GM23338 (cell line): ENCODE results near the gene COLQ. TPM values are rescaled to one million over a fixed set of nuclear protein-coding genes. Genes with fewer than 3 reads are reported as not detected.

ENCODE experiments used
- ATAC-seq: fragments of 200-7000 bp; cut with Tn5 transposase; 3 replicates; pipeline ENCODE4 v1.9.1; 2020
- DNase-seq: peaks from one replicate; pipeline ENCODE4 v3.0.0-alpha.2; 2015; ENCODE audit warnings: low spot score
- H2AFZ ChIP-seq: fragments of 200-600 bp; sonication (generic); 2 replicates; pipeline ENCODE4 v1.8.0; 2016; ENCODE audit warnings: antibody characterized with exemption, mild to moderate bottlenecking, moderate library complexity
- H3F3A ChIP-seq: fragments of 200-600 bp; sonication (generic); replicated peaks from 2 replicates; pipeline ENCODE4 v1.8.0; 2017; ENCODE audit warnings: antibody characterized with exemption, mixed run types, low read depth
- H3K27ac ChIP-seq: fragments of 200-600 bp; sonication (generic); 2 replicates; pipeline ENCODE4 v1.6.1; 2016; ENCODE audit warnings: low read depth
- H3K27me3 ChIP-seq: fragments of 200-600 bp; sonication (generic); 2 replicates; pipeline ENCODE4 v1.8.0; 2016; ENCODE audit warnings: mild to moderate bottlenecking, mixed run types, moderate library complexity; ENCODE audit not compliant: insufficient read depth
- H3K36me3 ChIP-seq: fragments of 200-600 bp; sonication (generic); 2 replicates; pipeline ENCODE4 v1.8.0; 2016; ENCODE audit warnings: mild to moderate bottlenecking; ENCODE audit not compliant: insufficient read depth
- H3K4me1 ChIP-seq: fragments of 200-600 bp; sonication (generic); 2 replicates; pipeline ENCODE4 v1.8.0; 2016; ENCODE audit warnings: mild to moderate bottlenecking, moderate library complexity; ENCODE audit not compliant: insufficient read depth
- H3K4me2 ChIP-seq: fragments of 200-600 bp; sonication (generic); 2 replicates; pipeline ENCODE4 v1.7.1; 2017; ENCODE audit warnings: mixed run types
- H3K4me3 ChIP-seq: fragments of 200-600 bp; sonication (generic); 2 replicates; pipeline ENCODE4 v1.6.1; 2016; ENCODE audit warnings: mixed run types
- H3K79me2 ChIP-seq: fragments of 200-600 bp; sonication (generic); replicated peaks from 2 replicates; pipeline ENCODE4 v1.8.0; 2017; ENCODE audit warnings: mild to moderate bottlenecking; ENCODE audit not compliant: insufficient read depth
- H3K9me2 ChIP-seq: fragments of 200-600 bp; sonication (generic); 2 replicates; pipeline ENCODE4 v1.8.0; 2017; ENCODE audit not compliant: insufficient read depth
- H4K20me1 ChIP-seq: fragments of 200-600 bp; sonication (generic); replicated peaks from 2 replicates; pipeline ENCODE4 v1.8.0; 2017; ENCODE audit warnings: mild to moderate bottlenecking; ENCODE audit not compliant: insufficient read depth
- H3K27ac Mint-ChIP-seq: 2 replicates; pipeline ENCODE4 v1.8.0; 2020; ENCODE audit warnings: inconsistent platforms, mild to moderate bottlenecking, moderate library complexity, mixed read lengths
- H3K27me3 Mint-ChIP-seq: 3 replicates; pipeline ENCODE4 v1.8.0; 2022; ENCODE audit warnings: low read depth, mild to moderate bottlenecking, moderate library complexity, mixed read lengths, inconsistent platforms; ENCODE audit not compliant: insufficient read depth, poor library complexity
- H3K36me3 Mint-ChIP-seq: 3 replicates; pipeline ENCODE4 v1.8.0; 2021; ENCODE audit warnings: low read depth, mild to moderate bottlenecking, inconsistent platforms, moderate library complexity, mixed read lengths
- H3K4me1 Mint-ChIP-seq: 3 replicates; pipeline ENCODE4 v1.8.0; 2020; ENCODE audit warnings: mild to moderate bottlenecking, inconsistent platforms, mixed read lengths
- H3K4me3 Mint-ChIP-seq: 3 replicates; pipeline ENCODE4 v1.8.0; 2021; ENCODE audit warnings: moderate library complexity, mild to moderate bottlenecking, inconsistent platforms, mixed read lengths
- H3K9me3 Mint-ChIP-seq: 3 replicates; pipeline ENCODE4 v1.8.0; 2020; ENCODE audit warnings: moderate library complexity, mild to moderate bottlenecking, inconsistent platforms, mixed read lengths
- CREB1 ChIP-seq: fragments of 250-450 bp; sonication (Bioruptor Pico); IDR thresholded peaks from 2 replicates; pipeline ENCODE4 v1.5.0; 2020; ENCODE audit warnings: low read depth, mild to moderate bottlenecking, moderate library complexity
- EZH2 ChIP-seq: fragments of 200-600 bp; sonication (generic); IDR thresholded peaks from one replicate; pipeline ENCODE4 v1.8.0; 2017; ENCODE audit warnings: antibody characterized with exemption, mild to moderate bottlenecking, low read depth; ENCODE audit not compliant: unreplicated experiment
- EZH2phosphoT487 ChIP-seq: fragments of 200-600 bp; sonication (generic); IDR thresholded peaks from one replicate; pipeline ENCODE4 v1.8.1; 2018; ENCODE audit warnings: antibody characterized with exemption; ENCODE audit not compliant: unreplicated experiment
- JUNB ChIP-seq: IDR thresholded peaks from one replicate; pipeline ENCODE4 v1.6.1; 2016; ENCODE audit warnings: antibody characterized with exemption; ENCODE audit not compliant: unreplicated experiment
- POLR2AphosphoS5 ChIP-seq: IDR thresholded peaks from 2 replicates; pipeline ENCODE4 v1.6.1; 2016; ENCODE audit warnings: antibody characterized with exemption, low read depth
- STAT1 ChIP-seq: IDR thresholded peaks from one replicate; pipeline ENCODE4 v1.6.1; 2016; ENCODE audit warnings: antibody characterized with exemption; ENCODE audit not compliant: unreplicated experiment
- ZNF114 ChIP-seq: fragments of 250-450 bp; sonication (Bioruptor Pico); IDR thresholded peaks from 2 replicates; pipeline ENCODE4 v1.5.0; 2020; ENCODE audit warnings: mild to moderate bottlenecking, moderate library complexity
- ZNF462 ChIP-seq: fragments of 250-450 bp; sonication (Bioruptor Pico); IDR thresholded peaks from 2 replicates; pipeline ENCODE4 v1.5.0; 2020; ENCODE audit warnings: mild to moderate bottlenecking, moderate library complexity
- polyA plus RNA-seq: library from polyadenylated mRNA; unstranded; fragments of >200 nt; fragmentation: Nextera tagmentation; extraction: Ambion mirVana; gene quantifications from 2 replicates; pipeline ENCODE4 v1.2.1, GENCODE V29; 2016
- total RNA-seq: library from RNA; depleted of rRNA; stranded (reverse); fragments of >200 nt; shearing (Covaris generic); gene quantifications from 2 replicates; pipeline ENCODE4 v1.2.3, GENCODE V29; 2014
- TF ChIP-seq, protein P1 (sequence below): IDR thresholded peaks from one replicate; pipeline ENCODE4 v1.6.1; 2018; ENCODE audit warnings: antibody characterized with exemption; ENCODE audit not compliant: unreplicated experiment
- TF ChIP-seq, protein P2 (sequence below): IDR thresholded peaks from 2 replicates; pipeline ENCODE4 v1.6.1; 2016; ENCODE audit warnings: antibody characterized with exemption

Gene COLQ
- total and polyA plus RNA-seq, 2 experiments from 2014 or later: 0.78 to 2.0 TPM

DNA sequence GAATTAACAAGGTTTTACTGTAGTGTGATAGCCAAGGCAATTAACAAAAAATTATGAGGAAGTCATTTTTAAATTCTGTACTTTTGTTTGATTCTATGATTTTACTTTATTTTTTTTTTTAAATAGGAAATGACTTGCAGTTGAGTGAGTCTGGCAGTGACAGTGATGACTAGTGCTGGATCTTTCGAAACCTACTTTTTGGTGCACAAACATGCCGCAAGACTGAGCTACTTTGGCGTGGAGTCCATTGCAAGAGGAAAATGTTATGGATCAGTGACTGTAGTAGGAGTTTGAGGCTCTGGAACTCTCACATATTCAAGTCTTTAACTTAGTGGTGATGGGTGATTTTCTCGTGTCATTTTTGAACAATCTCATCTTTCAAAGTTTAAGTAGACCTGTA is 82.5 kb downstream of the COLQ start (continued):
- no peak for TF ChIP-seq ZNF462 (CRISPR knock-in tag)

DNA sequence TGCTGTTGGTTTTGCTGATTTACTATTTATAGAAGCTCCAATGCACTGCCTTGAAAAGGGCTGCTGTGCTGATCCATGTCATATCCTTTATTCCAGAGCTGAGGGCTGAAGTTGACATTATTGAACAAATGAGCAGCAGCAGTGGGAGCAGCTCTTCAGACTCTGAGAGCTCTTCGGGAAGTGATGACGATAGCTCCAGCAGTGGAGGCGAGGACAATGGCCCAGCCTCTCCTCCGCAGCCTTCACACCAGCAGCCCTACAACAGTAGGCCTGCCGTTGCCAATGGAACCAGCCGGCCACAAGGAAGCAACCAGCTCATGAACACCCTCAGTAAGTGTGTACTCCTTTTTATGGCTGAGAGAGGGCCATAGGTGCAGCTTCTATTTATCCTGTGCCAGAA is 85.3 kb downstream of the COLQ start:
- Mint-ChIP-seq H3K36me3 (peaks cover 82% of the 10 kb centered on the region), H3K4me1 (no peaks in the 10 kb centered on the region), H3K27me3 (no peaks in the 10 kb centered on the region), H3K9me3 (no peaks in the 10 kb centered on the region), H3K27ac (no peak overlapping the region), H3K4me3 (no peak overlapping the region)
- no peaks in the 10 kb centered on the region for H3K27me3 ChIP-seq
- no peak overlapping the region for H3K4me2 ChIP-seq
- H2AFZ ChIP-seq: no peak overlapping the region
- H3K4me3 ChIP-seq: no peak overlapping the region
- H3K27ac ChIP-seq: no peak overlapping the region
- H4K20me1 ChIP-seq: peaks cover 11% of the 10 kb centered on the region
- H3K79me2 ChIP-seq: peaks cover 13% of the 10 kb centered on the region
- DNase-seq: no peak
- no peaks in the 10 kb centered on the region for H3F3A ChIP-seq
- no peaks in the 10 kb centered on the region for H3K9me2 ChIP-seq
- peaks cover 83% of the 10 kb centered on the region for H3K36me3 ChIP-seq
- no peak for ATAC-seq
- H3K4me1 ChIP-seq: no peaks in the 10 kb centered on the region
- TF ChIP-seq, protein P1, sequence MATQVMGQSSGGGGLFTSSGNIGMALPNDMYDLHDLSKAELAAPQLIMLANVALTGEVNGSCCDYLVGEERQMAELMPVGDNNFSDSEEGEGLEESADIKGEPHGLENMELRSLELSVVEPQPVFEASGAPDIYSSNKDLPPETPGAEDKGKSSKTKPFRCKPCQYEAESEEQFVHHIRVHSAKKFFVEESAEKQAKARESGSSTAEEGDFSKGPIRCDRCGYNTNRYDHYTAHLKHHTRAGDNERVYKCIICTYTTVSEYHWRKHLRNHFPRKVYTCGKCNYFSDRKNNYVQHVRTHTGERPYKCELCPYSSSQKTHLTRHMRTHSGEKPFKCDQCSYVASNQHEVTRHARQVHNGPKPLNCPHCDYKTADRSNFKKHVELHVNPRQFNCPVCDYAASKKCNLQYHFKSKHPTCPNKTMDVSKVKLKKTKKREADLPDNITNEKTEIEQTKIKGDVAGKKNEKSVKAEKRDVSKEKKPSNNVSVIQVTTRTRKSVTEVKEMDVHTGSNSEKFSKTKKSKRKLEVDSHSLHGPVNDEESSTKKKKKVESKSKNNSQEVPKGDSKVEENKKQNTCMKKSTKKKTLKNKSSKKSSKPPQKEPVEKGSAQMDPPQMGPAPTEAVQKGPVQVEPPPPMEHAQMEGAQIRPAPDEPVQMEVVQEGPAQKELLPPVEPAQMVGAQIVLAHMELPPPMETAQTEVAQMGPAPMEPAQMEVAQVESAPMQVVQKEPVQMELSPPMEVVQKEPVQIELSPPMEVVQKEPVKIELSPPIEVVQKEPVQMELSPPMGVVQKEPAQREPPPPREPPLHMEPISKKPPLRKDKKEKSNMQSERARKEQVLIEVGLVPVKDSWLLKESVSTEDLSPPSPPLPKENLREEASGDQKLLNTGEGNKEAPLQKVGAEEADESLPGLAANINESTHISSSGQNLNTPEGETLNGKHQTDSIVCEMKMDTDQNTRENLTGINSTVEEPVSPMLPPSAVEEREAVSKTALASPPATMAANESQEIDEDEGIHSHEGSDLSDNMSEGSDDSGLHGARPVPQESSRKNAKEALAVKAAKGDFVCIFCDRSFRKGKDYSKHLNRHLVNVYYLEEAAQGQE: no peak
- TF ChIP-seq EZH2: no peak
- no peak for TF ChIP-seq JUNB
- TF ChIP-seq ZNF114 (CRISPR knock-in tag): no peak
- TF ChIP-seq CREB1: no peak
- TF ChIP-seq STAT1: no peak
- TF ChIP-seq, protein P2, sequence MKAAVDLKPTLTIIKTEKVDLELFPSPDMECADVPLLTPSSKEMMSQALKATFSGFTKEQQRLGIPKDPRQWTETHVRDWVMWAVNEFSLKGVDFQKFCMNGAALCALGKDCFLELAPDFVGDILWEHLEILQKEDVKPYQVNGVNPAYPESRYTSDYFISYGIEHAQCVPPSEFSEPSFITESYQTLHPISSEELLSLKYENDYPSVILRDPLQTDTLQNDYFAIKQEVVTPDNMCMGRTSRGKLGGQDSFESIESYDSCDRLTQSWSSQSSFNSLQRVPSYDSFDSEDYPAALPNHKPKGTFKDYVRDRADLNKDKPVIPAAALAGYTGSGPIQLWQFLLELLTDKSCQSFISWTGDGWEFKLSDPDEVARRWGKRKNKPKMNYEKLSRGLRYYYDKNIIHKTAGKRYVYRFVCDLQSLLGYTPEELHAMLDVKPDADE: no peak
- TF ChIP-seq EZH2phosphoT487: no peak
- TF ChIP-seq POLR2AphosphoS5: no peak
